NCI-H748 treated with DMSO at 0.1 percent for 48 hours (cell line): Measurements from ENCODE around the gene TPRN.
"Not testable (repeated sequence)": the region's sequence is repeated elsewhere in the genome, so short reads cannot be mapped to it uniquely, and the experiment has no call there.

Experiments
- DNase-seq: peaks from one replicate; lab custom pipeline; 2025; lab: John Stamatoyannopoulos, UW

Gene TPRN

GRCh38 chr9:137200311-137201204 lies at the start of gene TPRN:
Gene TPRN (minus strand): TSS chr9:137200741. CDS start chr9:137200711, 30 bp downstream.
- peak; percentile 98 for DNase-seq

DNA sequence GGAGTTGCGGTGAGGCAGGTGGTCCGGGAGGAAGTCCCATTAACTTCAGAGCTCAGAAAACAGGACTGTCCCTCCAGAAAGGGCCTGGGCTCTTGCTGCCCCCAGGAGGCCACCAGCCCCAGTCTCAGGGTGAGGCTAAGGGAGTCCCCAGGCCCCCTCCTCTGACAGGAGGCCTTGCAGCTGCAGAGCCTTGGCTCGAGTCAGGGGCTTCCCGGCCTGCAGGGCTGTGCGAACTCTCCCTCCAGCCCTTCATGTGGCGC lies 47.3 kb upstream of the TPRN start:
- DNase-seq = no peak

DNA sequence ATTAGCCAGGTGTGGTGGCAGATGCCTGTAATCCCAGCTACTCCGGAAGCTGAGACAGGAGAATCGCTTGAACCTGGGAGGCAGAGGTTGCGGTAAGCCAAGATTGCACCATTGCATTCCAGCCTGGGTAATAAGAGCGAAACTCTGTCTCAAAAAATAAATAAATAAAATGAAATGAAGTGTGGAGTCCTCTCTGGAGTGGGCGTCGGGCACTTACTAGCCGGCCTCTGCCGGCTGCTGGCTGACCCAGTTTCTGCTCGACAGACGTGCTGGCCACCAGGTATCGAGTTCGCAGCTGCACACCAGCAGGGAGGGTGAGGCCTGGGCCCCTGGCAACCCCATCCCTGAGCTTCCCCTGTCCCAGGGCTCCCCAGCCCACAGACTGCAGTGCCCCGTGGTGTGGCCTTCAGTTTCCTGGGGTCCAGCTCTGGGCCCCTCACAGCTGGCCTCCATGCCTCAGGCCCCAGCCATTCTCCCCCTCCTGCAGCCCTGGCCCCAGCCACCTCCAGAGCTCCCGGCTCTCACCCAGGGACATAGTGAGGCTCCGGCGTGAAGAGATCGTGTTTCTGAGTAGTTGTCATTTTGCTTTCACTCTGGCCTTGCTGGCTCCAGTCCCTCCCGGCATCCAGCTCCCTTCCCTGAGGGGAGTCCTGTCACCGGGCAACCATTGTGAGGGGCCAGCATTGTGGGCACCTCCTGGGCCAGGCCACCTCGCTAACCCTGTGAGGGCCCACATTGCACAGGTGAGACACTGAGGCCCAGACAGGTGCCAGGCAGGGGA lies 46.8 kb upstream of the TPRN start:
- DNase-seq = no peak

- DNase-seq = no peak
These were observed 45.2 kb upstream of the TPRN start for GRCh38 chr9:137245450-137246421.

GRCh38 chr9:137244486-137245449 lies 44.2 kb upstream of the TPRN start:
- DNase-seq = no peak

- DNase-seq = no peak
These were observed 43.3 kb upstream of the TPRN start for GRCh38 chr9:137243626-137244485.

GRCh38 chr9:137243266-137243625 lies 42.7 kb upstream of the TPRN start:
- not testable (repeated sequence) for DNase-seq

- DNase-seq = no peak
These were observed 42.0 kb upstream of the TPRN start for GRCh38 chr9:137242269-137243203.

GRCh38 chr9:137241490-137242268 lies 41.1 kb upstream of the TPRN start:
- DNase-seq = no peak

GRCh38 chr9:137240841-137241489 lies 40.4 kb upstream of the TPRN start, which contains the start of gene TUBB4B:
Gene TUBB4B (plus strand): TSS chr9:137241287. CDS start chr9:137241361, 74 bp downstream.
- DNase-seq = peak; percentile 99

DNA sequence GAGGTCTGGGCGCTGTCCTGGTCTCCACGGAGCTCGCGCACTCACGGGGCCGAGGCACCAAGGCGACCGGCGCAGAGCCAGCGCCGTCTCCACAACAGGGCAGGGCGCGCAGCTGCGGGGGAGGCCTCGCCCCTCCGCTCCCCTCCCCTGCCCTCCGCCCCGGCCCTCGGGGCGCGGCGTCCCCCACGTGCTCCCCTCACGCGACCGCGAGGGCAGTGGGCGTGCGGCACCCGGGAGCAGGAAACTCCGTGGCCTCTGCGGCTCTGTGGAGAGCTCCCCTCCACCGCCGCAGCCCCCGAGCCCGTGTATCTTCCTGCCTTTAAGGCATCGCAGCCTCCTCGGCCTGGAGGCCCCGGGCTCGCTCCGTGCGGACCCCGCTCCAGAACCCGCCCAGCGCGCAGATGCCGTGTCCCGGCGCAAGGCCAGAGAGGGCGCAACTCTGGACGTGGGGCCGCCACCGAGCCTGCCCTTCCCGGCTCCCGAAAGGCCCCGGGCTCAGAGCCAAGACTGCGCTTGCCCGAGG lies 39.8 kb upstream of the TPRN start:
- no peak for DNase-seq

- DNase-seq = not testable (repeated sequence)
These were observed 39.1 kb upstream of the TPRN start for GRCh38 chr9:137239541-137240200.

- DNase-seq = no peak
These were observed 37.5 kb upstream of the TPRN start for GRCh38 chr9:137237759-137238726.

DNA sequence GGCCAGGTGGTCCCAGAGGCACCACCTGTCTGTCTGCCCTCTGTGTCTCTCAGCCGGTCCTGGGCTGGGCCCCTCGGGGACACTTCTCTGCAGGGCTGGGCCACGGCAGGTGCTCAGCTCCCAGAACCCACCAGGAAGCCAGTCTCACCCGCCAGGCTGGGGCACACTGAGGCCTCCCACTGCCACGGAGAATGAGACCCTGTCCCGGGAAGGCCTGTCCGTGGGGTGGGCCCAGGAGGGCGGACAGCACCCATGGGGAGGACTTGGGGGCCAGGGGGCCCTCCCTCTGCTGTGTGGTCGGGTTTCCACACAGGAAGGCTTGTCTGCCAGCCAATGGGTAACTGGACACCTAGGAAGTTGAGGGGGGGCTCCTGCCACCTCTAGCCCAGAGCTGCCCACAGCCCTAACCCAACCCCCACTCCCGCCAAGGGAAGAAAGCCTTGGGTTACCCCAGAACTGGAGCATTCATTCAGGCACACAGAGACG lies 36.4 kb upstream of the TPRN start:
- DNase-seq = no peak

DNA sequence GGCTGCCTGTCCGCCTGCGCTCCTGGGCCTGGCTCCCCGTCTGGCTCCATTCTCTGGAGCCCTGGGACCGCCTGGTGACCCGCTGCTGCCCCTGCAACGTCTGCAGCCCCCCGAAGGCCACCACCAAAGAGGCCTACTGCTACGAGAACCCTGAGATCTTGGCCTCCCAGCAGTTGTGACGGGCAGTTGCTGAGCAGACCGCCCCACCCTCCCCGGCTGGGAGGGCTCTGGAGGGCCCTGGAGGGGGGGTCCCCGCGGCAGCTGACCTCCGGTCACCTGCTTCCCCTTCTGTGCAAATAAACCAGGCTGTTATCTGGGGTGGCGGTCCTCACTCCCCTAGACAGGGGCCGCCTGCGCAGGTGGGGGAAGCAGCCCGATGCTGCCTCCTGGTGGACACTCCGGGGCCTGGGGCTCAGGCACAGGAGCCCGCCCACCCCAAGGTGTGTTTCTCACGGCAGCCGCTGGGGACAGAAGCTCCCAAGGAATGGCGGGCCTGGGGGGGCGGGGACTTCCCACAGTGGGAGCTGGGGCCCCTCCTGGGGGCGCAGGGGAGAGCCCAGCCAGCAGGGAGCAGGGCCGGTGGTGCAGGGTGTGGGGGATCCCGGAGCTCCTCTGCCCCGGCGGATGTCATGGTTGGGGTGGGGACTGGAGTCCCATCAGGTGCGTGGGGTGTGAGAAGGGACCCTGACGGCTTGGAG lies 35.8 kb upstream of the TPRN start:
- DNase-seq = peak; percentile 79
